Osteoblast (primary cell): ENCODE results near the gene LANCL2. TPM values are rescaled to one million over a fixed set of nuclear protein-coding genes. Genes with fewer than 3 reads are reported as not detected.

Experiments
- DNase-seq: peaks from one replicate; pipeline ENCODE4 v3.0.0; 2011; ENCODE audit warnings: low spot score, mixed read lengths; ENCODE audit not compliant: insufficient read length; ENCODE audit errors: missing footprints
- H2AFZ ChIP-seq: 2 replicates; pipeline ENCODE4 v1.6.0; 2011; ENCODE audit warnings: mild to moderate bottlenecking, low read length
- H3K27ac ChIP-seq: 2 replicates; pipeline ENCODE4 v1.5.1; 2011; ENCODE audit warnings: mild to moderate bottlenecking, low read depth, low read length, moderate library complexity
- H3K27me3 ChIP-seq: 2 replicates; pipeline ENCODE4 v1.6.0; 2012; ENCODE audit warnings: mild to moderate bottlenecking, control low read depth, inconsistent platforms, low read length, moderate library complexity; ENCODE audit not compliant: insufficient read depth
- H3K36me3 ChIP-seq: 2 replicates; pipeline ENCODE4 v1.5.1; 2011; ENCODE audit warnings: mild to moderate bottlenecking, low read length, control low read depth, moderate library complexity; ENCODE audit not compliant: insufficient read depth
- H3K4me1 ChIP-seq: 2 replicates; pipeline ENCODE4 v1.5.1; 2011; ENCODE audit warnings: mild to moderate bottlenecking, low read length, control low read depth, moderate library complexity; ENCODE audit not compliant: insufficient read depth
- H3K4me2 ChIP-seq: 2 replicates; pipeline ENCODE4 v1.6.0; 2011; ENCODE audit warnings: mild to moderate bottlenecking, low read length; ENCODE audit not compliant: insufficient read depth
- H3K4me3 ChIP-seq: fragments of 200-600 bp; sonication (generic); 3 replicates; pipeline ENCODE4 v1.5.1; 2012; ENCODE audit warnings: mild to moderate bottlenecking, low read length, inconsistent platforms; ENCODE audit not compliant: insufficient read depth
- H3K79me2 ChIP-seq: 2 replicates; pipeline ENCODE4 v1.6.0; 2012; ENCODE audit warnings: mild to moderate bottlenecking, low read length, control low read depth, inconsistent platforms; ENCODE audit not compliant: insufficient read depth
- H3K9me3 ChIP-seq: 2 replicates; pipeline ENCODE4 v1.5.1; 2011; ENCODE audit warnings: low read depth, low read length, control low read depth
- H4K20me1 ChIP-seq: 2 replicates; pipeline ENCODE4 v1.6.0; 2012; ENCODE audit warnings: mild to moderate bottlenecking, low read length, control low read depth; ENCODE audit not compliant: insufficient read depth
- total RNA-seq: library from RNA; depleted of rRNA; stranded (reverse); fragments of >200 nt; gene quantifications from 2 replicates; pipeline ENCODE4 v1.2.3, GENCODE V29; 2012
- TF ChIP-seq, protein P1 (sequence below): IDR thresholded peaks from 2 replicates; pipeline ENCODE4 v1.5.1; 2011; ENCODE audit warnings: mild to moderate bottlenecking, low read depth, low read length, moderate library complexity; ENCODE audit errors: extremely low read depth

Gene LANCL2
- total RNA-seq, 1 donor = 19.2 TPM

DNA sequence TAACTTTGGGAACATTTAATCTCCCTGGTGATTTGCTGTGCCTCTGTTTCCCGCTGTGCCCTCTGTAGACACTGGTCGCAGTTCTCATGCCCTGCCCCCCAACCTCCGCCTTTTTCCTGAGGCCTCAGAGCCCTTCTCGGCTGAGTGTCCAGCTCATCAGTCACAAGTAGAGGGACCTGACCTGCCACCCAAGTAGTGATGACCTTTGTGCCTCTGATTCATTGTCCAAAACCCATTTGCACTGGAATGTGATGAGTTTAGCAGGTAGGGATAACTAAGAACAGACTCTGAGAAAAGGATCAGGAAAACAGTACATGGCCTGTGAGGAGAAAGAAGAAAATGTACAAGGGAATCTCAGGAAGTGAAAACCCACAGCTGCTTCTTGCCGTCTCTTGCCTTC is 58.8 kb downstream of the LANCL2 start:
- Histone ChIP-seq H4K20me1 (peaks cover 2% of the 10 kb centered on the region), H2AFZ (no peak overlapping the region), H3K27ac (no peak overlapping the region), H3K79me2 (no peaks in the 10 kb centered on the region), H3K4me2 (no peak overlapping the region), H3K4me1 (peaks cover 19% of the 10 kb centered on the region), H3K9me3 (no peaks in the 10 kb centered on the region), H3K27me3 (no peaks in the 10 kb centered on the region), H3K4me3 (no peak overlapping the region), H3K36me3 (no peaks in the 10 kb centered on the region)
- TF ChIP-seq, protein P1, sequence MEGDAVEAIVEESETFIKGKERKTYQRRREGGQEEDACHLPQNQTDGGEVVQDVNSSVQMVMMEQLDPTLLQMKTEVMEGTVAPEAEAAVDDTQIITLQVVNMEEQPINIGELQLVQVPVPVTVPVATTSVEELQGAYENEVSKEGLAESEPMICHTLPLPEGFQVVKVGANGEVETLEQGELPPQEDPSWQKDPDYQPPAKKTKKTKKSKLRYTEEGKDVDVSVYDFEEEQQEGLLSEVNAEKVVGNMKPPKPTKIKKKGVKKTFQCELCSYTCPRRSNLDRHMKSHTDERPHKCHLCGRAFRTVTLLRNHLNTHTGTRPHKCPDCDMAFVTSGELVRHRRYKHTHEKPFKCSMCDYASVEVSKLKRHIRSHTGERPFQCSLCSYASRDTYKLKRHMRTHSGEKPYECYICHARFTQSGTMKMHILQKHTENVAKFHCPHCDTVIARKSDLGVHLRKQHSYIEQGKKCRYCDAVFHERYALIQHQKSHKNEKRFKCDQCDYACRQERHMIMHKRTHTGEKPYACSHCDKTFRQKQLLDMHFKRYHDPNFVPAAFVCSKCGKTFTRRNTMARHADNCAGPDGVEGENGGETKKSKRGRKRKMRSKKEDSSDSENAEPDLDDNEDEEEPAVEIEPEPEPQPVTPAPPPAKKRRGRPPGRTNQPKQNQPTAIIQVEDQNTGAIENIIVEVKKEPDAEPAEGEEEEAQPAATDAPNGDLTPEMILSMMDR = no peak
- no peak for DNase-seq

- TF ChIP-seq, protein P1 = no peak
These were observed 60.1 kb downstream of the LANCL2 start for GRCh38 chr7:55425141-55425752.

DNA sequence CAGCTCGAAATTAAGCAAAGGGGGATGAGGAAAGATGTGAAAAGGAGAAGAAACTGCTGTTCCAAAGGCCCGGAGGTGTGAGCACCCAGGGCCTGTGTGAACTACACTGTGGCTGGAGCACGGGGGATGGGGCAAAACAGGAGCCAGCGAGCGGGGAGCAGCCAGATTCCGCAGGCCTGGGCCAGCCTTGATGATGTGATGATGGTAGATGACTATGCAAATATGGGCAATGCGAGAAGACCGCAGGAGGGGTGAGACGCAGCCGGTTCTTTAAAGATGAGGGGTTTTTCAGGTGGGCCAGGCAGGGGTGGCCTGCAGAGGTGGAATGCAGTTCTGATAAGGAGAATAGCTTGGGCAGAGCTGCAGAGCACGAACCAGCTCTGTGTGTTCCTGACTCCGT is 61.5 kb downstream of the LANCL2 start:
- no peak for DNase-seq
- Histone ChIP-seq H3K27me3 (no peaks in the 10 kb centered on the region), H4K20me1 (peaks cover 2% of the 10 kb centered on the region), H3K9me3 (no peaks in the 10 kb centered on the region), H3K4me2 (no peak overlapping the region), H3K4me1 (peaks cover 12% of the 10 kb centered on the region), H3K27ac (no peak overlapping the region), H2AFZ (no peak overlapping the region), H3K36me3 (no peaks in the 10 kb centered on the region), H3K79me2 (no peaks in the 10 kb centered on the region), H3K4me3 (no peak overlapping the region)
- TF ChIP-seq, protein P1 = no peak

More at GRCh38 chr7:55425141-55425752, 60.1 kb downstream of the LANCL2 start:
- Histone ChIP-seq H3K27ac (no peak overlapping the region), H3K27me3 (no peaks in the 10 kb centered on the region), H3K9me3 (no peaks in the 10 kb centered on the region), H3K4me3 (no peak overlapping the region), H3K36me3 (no peaks in the 10 kb centered on the region), H3K79me2 (no peaks in the 10 kb centered on the region), H3K4me1 (peaks cover 17% of the 10 kb centered on the region), H2AFZ (no peak overlapping the region), H4K20me1 (peaks cover 2% of the 10 kb centered on the region), H3K4me2 (no peak overlapping the region)
- no peak for DNase-seq

DNA sequence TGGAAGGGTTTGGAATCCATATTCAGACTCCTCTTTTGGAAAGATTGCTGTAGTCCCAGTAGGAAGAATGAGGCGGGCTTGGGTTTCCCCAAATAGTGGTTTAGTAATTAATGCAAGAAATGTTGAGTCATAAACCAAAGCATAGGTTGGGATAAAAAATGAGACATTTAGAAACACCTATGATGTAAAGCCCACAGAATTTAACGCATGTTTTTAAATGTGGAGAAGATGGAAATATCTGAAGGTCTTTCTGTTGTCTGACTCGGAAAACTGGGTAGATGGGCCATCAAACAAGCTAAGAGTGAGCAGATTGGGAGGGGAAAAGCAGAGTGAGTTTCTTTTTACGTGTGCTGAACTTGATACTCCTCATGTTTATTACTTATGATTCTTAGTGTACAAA is 62.2 kb downstream of the LANCL2 start:
- no peaks in the 10 kb centered on the region for H3K36me3 ChIP-seq
- H3K4me1 ChIP-seq = peaks cover 12% of the 10 kb centered on the region
- no peaks in the 10 kb centered on the region for H3K79me2 ChIP-seq
- H3K27ac ChIP-seq = no peak overlapping the region
- no peaks in the 10 kb centered on the region for H3K9me3 ChIP-seq
- no peaks in the 10 kb centered on the region for H3K27me3 ChIP-seq
- H3K4me3 ChIP-seq = no peak overlapping the region
- H2AFZ ChIP-seq = no peak overlapping the region
- TF ChIP-seq, protein P1 = no peak
- H3K4me2 ChIP-seq = no peak overlapping the region
- H4K20me1 ChIP-seq = peaks cover 2% of the 10 kb centered on the region
- DNase-seq = no peak
